ENCODE data around the gene CIAPIN1.

The CIAPIN1 gene

DNA sequence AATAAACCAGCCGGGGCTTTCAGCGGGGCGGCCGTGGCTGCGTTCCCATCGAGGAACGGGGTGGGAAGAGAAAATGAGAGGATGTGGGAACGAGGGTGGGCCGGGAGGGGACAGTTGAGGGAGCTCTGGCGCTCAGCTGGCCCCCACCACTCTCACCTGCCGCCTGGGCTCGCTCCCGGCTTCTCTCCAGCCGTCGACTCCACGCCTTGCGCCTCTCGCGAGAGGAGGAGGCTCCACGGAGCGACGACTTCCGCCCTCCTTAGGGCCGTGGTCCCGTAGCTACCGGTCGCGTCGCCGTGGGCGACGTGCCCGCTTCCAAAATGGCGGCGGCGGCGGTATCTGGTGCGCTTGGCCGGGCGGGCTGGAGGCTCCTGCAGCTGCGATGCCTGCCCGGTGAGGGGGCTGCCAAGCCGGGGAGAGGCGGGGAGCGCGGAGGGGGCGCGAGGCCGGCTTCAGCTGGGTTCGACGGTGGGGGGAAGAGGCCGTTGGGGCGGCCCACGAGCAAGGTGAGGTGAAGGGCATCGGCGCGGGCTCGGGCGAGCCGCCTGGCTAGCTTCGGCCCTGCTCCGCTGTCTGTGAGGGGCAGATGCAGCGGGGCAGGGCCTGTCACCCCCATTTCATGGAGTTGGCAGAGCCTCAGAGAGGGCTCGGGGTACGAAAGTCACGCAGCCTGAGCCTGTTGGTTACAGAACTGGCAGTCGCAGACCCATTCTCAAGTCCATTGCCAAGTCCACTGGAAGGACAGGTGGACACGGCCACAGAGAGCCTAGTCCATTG lies at the start of gene CIAPIN1, which contains the start of gene COQ9:
TSS of gene CIAPIN1 (minus strand) at position 200 of the 777 bp plus-strand sequence. CDS start 6,457 bp downstream, outside the sequence.
TSS of gene COQ9 (plus strand) at position 294 of the 777 bp plus-strand sequence. CDS start at position 321, 27 bp downstream.
- peak; percentile 29 for DNase-seq

DNA sequence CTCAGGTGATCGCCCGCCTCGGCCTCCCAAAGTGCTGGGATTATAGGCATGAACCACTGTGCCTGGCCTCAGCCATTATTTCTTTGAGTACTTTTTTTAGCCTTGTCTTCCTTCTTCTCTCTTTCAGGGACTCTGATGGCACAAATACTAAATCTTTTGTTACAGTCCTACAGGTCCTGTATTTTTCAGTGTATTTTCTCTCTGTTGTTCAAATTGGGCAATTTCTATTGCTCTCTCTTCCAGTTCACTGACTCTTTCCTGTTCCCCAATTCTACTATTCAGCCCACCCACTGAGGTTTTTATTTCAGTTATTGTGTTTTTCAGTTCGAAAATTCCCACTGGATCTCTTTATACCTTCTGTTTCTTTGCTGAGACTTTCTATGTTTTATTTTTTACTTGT lies 46.6 kb upstream of the CIAPIN1 start:
- no peak for DNase-seq

DNA sequence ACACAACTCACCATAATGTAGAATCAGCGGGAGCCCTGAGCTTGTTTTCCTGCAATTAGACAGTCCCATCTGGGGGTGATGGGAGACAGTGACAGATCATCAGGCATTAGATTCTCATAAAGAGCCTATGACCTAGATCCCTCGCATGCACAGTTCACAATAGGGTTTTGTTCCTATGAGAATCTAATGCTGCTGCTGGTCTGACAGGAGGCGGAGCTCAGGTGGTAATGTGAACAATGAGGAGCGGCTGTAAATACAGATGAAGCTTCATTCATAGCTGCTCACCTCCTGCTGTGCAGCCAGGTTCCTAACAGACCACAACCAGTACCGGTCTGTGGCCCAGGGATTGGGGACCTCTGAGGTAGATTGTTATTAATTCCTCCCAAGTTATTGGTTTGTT lies 42.0 kb upstream of the CIAPIN1 start:
- no peak for DNase-seq

DNA sequence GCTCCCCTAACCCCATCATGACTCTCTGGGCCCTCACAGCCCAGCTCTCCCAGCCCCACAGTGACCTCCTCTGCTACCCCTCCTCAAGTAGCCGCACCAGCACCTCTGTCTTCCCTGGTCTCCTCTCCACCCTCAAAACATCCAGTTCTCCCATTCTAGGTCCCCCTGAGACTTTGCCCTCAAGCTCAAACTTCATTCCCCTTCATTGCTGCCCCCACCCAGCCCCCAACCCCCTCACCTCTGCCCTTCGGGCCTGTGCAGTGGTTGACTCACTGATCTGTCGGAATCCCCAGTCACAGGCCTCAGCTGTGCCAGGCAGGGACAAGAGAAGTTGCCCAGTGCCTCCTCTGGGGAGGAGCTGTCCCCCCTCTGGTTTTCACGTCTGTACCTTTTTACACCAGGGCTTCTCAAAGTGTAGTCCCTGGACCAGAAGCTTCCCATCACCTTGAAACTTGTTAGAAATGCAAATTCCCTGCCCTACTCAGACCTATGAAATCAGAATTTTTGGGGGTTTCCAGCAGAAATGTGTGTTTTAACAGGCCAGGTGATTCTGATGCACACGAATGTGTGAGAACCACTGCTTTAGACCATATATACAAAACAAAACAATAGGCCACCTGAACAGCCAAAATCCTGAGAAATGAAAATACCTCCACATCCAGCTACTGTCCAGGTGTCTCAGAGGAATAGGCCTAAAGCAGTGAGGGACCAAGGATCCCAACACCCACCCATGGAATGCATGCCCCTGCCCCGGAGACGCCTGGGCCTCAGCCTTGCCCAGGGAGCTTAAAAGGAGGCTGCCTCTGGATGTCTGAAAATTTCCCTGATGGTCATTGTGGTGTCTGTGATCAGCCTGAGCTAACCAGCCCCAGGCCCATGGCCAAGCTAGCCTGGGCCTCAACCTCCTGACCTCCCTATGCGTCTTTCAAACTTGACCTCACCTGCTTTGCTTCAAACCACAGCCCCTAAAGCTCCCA lies 40.0 kb upstream of the CIAPIN1 start:
- DNase-seq: no peak

DNA sequence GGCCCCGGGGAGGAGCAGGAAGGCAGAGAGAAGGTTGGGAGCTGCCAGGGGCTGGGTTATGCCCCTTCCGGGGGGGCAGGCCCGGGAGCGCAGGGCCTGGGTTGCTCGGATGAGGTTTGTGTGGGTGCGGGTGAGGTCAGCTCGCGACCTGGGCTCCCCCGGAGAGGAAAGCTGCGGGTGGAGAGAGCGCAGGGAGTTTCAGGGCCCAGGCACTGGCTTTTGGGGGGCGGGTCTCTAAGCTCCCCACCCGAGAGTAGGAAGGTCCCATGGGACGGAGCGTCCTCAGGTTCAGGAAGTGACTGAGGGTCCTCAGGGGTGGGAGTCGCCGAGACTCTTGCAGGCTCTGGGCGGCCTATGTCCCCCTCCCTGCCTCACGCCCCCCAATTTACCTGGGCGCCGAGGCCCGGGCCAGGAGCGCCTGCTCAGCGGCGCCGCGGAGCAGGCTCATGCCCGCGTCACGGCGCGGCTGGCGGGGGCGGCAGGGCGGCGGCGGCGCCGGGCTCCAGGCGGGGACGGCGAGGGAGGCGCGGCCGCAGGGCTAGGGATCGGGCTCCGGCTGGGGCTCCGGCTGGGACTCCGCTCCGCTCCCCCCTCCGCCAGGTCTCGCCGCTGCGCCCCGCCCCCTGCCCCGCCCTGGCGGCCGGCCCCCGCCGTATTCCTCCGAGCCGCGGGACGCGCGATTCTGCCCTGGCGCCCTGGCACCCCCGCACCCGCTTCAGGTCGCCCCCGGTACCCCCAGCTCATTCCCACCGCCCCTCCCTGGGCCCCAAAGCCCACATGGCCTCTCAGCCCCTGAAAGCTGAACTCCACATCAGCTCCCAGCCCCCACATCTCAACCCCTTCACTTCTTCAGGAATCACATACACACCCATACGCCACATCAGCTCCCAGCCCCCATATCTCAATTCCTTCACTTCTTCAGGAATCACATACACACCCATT lies 39.0 kb upstream of the CIAPIN1 start, which contains the start of gene DOK4:
TSS of gene DOK4 (minus strand) at position 578 of the 942 bp plus-strand sequence. CDS start 6,986 bp downstream, outside the sequence.
- DNase-seq: no peak

DNA sequence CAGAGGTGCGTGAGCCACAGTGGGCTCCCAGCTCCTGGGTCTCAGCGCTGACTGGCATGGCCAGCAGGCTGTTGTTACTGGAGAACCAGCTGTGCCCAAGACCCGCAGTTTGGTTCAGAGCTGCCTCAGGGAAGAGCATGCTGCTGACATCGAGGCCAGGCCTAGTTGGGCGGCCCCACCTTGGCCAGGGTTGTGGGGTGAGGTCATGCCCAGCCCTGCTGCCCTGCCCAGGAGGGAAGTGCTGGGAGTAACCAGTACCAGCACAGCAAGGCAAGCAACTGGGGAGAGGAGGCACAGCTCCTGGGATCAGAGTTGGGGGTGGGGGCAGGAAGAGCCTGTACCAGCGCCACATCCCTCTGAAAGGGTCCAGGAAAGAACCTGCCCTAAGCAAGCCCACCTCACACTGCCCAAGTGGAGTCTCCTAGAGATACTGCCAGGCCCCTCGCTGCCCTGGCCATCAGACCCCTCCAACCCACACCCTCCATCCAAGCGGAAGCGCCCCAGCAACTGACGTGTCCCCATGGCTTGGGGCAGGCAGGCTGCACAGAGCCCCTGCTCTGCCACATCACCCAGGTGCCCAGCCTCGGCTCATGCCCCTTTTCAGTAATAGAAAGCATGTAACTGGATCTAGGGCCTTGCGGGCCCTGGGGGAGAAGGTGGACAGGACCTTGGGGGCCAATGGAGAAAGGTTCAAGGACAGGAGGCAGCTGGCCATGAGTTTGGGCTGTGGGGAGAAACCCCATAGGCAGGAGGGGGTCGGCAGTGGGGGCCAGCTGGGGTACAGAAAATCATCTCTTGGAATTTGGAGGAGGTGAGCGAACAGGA lies 38.1 kb upstream of the CIAPIN1 start:
- DNase-seq: no peak

DNA sequence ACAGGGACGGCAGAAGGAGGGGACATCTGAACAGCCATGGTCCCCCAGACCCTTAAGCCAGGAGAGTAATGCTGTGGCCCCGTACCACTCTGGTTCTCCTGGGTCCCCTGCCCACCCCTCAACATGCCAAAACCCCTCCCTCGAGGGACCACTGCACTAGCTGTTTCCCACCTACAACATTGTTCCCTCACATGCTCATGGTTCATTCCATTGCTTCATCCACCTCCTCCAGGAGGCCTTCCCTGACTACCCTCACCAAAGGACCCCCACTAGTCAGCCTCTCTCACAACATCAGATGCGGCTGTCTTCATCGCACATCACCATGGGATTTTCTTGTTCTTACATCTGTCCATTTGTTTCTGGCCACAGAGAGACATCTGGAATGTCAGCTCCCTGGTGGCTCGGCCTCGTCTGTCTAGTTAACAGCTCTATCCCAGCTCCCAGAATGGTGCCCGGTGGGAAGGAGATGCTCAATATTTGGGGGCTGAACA lies 37.4 kb upstream of the CIAPIN1 start:
- no peak for DNase-seq

DNA sequence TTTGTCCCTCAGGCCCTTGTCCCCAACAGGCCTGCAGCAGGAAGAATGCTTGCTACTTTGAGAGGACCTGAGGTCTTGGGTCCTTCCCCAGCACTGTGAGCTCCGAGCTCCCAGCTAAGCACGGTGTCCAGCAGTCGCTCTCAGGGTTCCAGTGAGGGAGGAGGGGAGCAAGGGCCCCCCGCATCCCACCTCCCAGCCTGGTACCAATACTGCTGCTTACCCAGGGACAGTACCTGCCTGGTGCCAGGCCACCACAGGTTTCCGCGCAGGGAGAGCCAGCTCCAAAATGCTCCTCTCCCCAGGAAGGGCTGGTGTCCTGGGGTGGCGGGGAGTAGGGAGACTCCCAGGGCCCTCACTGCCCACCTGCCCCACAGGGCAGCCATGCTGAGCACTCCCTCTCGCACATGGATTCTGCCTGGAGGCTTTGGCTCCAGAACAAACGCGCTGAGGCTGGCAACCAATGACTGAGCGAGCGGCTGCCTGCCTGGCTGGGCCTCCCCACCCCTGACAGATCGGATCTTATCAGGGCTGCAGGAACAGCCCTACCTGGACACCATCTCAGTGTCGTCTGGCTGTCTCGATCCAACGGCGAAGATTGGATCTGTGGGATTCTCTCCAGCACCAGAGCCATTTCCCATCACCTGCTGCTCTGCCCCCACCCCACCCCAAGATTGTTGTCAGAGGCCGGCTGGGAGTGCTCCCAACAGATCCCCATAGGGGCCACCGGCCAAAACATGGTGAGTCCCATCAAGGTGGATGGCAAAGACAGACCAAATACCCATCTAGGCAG lies 36.7 kb upstream of the CIAPIN1 start:
- DNase-seq: no peak

DNA sequence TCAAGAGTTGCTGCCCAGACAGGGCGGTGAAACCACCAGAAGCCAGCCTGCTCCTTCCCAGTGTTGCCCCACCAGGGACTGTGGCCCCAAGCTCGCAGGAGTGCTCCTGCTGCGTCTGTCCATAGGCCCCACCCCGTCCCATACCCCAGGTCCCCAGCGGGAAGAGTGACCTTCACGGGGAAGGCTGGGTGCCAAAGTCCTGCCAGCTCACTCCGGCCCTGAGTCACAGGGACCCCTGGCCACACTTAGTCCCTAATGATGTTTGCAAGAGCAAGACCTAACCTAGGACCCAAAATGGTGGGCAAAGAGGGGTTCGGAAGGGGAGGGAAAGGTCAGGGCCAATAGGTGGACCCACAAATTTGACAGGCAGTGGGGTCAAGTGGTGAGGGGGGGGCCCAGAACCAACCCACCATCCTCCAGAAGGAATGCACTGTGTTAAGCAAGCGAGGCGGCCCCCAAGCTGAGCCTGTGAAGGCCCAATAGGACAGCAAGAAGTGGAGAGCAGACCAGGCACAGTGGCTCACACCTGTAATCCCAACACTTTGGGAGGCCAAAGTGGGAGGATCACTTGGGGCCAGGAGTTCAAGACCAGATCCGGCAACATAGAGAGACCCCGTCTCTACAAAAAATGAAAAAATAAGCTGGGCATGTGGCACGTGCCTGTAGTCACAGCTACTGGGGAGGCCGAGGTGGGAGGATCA lies 35.8 kb upstream of the CIAPIN1 start:
- DNase-seq: no peak

DNA sequence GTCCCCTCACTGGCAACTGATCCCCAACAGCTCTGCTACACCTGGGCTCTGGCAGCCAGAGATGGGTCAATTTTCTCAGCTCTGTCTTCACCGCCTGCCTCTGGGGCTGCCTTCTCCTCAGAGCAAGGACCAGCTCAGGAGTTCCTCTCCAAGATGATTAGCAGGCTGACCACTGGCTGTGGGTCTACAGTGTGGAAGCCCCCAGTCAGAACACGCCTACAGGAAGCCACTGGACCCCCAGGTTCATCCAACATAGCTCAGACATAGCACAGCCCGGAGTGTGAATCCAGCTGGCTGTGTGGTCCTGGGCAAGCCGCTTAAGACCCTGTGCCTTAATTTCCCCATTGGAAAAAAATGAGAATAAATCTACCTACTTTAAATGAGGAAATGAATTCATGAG lies 34.2 kb upstream of the CIAPIN1 start:
- DNase-seq: no peak

DNA sequence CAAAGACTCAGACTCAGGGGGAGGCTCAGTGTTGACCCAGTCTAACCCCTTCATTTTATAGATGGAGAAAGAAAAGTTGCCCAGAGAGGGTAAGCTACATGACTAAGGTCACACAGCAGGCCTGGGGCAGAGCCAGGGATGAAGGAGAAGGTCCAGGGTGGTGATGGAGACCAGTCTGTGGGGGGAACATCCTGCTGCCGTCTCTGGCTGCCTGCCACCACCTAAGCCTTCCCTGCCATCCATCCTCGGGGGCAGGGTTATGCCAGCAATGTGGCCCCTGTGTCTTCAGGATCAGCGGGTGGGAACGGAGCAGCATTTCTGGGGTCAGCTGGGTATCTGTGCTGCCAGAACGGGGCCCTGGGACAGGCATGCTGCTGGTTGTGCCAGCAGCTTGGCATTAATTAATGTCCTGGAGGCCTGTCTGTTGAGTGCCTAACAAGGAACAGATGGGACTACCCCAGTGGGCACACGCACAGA lies 33.6 kb upstream of the CIAPIN1 start:
- DNase-seq: no peak

DNA sequence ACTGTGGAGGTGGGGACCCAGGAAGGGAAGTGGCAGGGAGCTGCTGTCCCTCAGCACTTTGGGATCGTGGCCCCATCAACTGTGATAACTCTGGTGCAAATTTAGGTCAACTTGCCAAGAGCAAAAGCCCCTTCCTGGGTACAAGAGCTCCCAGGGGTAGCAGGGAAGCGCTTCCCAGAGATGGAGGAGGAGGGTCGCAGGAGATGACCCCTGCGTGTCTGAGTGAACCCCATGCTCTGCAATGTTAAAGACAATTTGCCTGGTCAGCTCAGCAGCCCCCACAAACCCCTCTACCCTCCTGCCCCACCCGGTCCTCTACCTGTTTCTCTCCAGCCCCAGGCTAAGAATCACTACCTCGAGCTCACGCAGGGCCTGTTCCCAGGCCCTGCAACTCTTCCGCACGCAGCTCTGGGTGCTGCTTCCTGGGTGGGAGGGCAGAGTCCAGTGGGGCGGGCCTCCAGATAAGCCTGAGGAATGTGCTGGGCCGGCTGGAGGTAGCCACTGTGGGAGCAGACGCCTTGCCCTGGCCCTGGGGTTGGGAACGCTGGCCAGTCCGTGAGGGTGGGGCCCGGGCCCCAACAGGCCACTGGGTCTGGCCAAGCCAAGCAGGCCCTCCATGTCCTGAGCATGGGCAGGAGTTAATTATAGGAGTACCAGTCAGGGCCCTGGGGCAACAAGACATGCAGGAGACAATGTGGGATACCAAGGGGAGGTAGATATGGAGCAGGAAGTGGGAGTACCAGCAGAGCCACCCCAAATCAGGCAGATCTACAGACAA lies 33.0 kb upstream of the CIAPIN1 start:
- no peak for DNase-seq

DNA sequence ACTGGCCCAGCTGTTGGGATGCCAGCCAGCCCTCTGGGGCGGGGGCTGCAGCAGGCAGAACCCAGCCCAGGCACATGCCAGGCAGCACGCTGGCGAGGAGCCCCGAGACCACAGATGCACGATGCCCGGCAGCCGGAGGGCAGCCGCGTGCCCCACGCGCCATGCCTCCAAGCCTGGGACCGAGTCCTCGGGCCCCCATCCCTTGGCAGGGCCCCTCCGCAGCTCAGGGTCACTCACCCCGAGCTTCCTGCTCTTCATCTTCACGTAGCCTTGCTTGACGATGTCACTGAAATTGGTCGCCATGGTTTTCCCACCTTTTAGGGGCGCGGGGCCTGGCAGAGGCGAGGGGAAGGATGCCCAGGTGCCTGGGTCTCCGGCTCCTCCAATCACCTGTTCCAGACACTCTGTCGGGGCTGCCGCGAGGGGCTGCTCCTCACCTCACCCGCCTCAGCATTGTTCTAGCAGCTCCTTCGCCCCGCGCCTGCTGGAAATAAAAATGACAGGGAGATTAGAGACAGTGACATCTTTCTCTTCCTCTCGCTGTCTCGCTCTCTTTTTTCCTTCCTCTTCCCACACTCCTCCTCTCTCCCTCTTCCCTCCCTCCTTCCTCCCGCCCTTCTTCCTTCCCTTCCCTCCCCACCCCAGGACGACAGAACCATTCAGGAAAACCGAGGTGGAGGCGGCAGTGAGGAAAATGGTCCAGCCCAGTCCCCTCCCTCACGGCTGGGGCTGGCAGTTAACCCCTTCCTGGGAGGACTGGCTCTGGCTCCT lies 32.2 kb upstream of the CIAPIN1 start:
- DNase-seq: no peak

DNA sequence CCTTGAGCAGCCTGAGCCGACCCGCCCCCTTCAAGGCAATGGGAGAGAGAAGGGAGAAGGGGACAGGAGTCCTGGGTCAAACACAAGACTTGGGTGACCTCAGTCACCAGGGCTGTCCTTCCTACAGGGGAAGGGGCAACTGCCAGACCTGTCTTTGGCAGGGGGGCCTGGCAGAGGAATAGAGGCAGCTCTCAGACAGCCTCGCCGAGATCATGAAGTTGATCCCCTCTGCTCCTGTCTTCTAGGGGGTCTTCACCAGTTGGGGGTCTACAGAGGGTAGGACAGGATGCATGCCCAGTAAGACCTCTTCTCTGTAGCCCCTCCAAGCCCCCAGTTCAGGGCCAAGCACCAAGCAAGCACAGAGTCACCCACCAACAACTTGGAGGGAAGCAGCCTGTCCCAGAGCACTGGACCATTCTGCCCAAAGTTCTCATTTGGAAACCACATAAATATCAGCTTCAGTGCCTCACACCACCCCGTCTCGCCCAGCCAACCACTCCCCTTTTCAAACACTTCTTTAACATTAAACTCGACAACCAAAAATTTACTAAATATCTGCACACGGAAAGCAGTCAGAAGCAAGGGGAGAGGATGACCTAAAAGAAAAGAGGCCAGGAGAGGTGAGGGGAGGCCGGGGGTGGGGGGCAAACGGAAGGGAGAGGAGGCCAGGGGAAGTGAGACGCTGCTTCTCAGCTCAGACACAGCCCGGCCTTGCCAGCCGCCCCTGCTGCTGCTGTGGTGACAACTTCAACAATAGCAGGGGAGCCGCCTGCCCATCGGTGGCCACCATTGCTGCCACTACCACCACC lies 31.4 kb upstream of the CIAPIN1 start:
- no peak for DNase-seq

DNA sequence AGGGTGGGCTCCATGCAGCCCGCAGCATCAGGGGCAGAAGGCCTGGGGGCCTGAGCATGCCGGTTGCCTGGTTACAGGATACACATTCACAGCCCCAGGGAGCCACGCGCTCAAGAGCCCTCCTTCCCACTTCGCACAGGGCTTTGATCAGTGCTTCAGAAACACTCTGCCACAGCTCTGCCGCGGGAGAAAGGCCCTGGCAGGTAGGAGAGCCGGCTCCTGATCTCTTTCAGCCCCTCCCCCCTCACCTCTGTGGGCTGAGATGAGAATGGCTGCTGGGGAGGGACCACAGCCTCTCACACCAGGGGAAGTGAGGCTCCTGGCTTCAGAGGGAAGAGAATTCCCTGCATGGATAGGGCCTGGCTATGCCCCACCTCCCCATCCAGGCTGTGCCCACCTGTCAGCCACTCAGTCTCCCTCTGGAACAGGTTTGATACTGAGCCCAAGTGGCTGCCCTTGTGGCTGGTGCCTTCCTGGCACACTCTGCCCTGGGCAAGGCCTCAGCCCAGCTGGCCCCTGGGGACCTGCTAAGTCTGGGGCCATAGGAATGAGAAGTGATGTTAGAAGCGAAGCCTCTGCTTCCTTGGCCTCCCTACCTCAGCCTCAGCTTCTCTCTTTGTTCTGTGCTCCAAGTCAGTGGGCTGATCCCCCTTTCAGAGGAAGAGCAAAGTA lies 30.5 kb upstream of the CIAPIN1 start:
- no peak for DNase-seq
